Measurements from ENCODE around the gene ARAP1.

Gene ARAP1

DNA sequence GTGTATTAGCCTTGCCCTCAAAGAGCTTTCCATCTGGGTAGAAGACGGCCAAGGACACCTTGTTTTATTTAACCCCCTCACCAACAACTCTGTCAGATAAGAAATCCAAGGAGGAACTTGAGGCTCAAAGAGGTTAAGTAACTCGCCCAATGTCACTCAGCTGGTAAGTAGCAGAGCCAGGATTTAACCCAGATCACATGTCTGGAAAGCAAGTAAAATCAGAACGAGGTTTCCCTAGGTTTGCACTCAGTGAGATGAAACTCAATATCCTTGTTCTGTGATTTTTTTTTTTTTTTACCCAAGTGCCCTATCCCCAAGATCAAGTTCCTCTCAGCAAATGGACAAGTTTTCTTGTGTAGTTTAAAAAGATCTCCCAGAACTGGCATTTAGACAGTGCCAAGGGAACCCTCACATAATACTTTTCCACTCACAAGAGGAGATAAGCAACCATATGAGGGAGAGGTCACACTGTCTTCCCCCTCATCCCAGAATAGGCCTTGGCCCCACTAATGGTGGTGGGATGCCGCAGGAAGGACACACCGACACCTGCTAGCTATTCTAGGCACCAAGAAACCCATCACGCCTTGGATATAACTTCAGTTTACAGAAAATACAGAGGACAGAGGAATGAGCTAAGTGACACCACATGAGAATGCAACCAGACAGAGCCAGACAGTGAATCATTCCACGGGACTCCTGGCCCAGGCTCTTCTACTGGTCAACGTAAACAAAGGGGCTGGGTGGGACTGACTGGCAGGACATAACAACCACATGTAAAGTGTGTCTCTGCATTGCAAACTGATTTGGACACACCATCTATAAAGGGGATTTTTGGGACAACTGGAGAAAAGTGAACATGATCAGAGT is 8.6 kb upstream of the ARAP1 start:
- no peak for DNase-seq

DNA sequence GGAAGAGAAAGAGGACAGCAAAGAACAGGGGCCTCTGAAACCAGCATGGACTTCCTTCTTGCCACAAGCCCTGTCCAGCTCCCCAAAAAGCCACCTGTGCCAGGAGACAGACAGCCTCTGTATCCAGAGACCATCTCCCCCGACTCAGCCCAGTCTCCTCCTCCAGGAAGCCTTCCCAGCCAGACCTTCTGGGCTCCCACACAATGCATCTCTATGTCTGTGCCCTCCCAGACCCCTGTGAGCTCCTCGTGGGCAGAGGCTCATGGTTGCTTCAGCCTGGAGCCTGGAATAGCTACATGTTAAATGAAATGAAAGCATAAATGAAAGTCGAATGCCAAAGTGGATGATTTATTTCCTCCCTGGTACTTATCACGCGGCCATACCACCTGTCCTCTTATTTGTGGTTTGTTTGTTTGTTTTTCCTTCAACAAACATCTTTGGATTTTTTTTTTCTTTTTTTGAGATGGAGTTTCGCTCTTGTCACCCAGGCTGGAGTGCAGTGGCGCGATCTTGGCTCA is 7.3 kb upstream of the ARAP1 start:
- DNase-seq = no peak

DNA sequence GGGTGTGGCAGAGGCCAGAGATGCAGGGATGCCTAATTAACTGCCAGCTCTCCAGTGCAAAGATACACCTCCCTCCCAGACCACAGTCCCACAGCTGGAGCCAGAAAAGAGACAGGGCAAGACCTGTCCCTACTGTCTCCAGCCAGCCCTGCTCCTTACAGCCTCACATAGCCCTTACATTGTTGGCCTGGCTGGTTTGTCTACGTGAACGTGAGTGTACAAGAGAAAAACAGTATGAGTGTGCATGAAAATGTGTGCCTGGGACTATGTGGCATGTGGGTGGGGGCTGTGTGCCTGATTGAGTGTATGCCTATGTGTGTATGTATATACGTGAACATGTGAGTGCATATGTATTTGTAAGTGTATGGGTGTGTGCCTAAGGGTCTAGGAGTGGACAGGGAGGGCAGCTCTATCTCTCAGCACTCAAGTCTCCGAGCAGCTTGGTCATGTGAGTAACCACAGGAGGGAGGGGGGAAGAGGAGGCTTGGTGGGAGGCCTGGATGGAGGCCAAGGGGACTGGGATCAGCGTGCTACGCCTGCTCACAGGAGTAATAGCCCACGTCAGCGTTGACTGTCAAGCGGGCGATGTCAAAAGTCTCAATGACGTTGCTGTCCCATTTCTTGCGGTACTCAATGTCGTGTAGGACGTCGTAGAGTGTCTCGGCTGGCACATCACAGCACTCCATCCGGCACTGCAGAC is 6.6 kb upstream of the ARAP1 start:
- DNase-seq = no peak

DNA sequence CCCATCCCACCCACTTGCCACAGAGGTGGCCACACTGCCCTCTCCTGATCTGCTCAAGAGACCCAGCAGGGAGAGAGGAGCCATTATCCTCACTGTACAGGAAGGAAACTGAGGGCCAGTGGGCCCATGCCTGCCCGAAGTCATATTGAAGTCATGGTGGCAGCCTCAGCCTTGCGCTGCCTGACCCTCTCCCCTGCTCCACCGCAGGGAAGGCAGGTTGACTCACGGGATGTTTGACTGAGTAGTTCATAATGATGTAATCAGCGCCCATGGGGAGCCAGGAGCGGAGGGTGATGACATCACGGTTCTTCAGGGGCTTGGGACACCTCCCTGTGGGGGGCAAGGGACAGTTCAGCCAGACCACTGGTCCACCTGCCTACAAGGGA is 6.1 kb upstream of the ARAP1 start:
- no peak for DNase-seq

DNA sequence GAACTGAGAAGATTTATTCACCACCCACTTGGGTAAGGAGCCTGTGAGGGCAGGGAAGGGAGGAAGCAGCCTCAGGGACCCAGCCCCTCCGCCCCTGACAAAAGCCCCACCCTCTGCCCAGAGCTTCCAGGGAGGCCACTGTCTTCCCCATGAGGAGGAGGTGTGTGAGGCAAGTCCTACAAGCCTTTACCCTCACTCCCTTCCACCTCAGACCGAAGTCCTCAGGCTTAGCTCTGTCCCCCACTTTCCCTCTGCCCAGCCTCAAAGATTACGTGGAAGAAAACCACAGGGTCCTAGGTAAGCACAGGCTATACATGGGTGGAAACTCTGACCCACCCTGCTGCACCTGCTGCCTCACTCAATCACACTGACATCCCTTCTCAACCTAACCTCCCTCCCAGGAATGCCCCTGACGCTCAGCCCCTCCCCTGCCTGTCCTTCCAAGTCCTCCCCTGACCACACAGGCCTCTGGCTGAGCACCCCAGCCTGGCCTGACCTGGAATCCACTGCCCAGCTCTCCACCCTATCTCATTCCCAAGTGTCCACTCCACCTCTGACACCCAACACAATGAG is 3.6 kb upstream of the ARAP1 start:
- DNase-seq = no peak

DNA sequence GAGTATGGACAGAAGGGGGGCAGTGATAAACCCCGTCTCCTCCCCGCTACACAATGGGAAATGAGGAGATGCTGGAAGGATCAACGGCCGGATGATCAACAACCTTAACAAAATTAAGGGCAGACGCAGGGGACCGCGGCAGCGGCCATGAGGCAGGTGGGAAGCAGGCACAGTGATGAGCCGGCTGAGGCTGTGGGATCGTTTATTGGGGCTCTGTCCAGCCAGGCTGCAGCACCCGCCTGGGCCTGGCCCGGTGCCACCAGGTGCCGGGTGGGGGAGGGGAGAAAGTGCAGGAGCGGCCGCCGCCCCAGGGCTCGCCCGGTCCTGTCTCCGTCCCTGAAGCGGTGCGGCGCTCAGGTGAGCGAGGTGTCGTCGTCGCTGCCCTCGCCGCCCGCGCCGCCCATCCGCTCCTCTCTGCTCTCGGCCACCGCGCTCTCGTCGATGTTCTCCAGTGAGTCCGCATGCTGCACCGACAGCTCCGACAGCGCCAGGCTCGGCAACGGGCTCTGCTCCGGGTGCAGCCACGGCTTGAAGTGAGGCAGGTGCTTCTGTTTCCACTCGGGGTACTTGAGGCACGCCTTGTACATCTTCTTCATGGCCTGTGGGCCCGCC is 2.4 kb upstream of the ARAP1 start:
- DNase-seq = no peak

DNA sequence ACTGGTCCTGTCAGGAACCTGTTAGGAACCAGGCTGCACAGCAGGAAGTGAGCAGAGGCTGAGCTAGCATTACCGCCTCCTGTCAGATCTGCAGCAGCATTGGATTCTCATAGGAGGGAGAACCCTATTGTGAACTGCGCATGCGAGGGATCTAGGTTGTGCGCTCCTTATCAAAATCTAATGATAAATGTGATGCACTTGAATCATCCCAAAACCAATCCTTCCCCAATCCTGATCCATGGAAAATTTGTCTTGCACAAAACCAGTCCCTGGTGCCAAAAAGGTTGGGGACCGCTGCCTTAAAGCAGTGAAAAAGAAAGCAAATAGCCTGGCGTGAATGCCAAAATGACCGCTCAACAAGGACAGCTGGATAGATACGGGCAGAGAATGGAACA is 1.9 kb upstream of the ARAP1 start:
- no peak for DNase-seq

DNA sequence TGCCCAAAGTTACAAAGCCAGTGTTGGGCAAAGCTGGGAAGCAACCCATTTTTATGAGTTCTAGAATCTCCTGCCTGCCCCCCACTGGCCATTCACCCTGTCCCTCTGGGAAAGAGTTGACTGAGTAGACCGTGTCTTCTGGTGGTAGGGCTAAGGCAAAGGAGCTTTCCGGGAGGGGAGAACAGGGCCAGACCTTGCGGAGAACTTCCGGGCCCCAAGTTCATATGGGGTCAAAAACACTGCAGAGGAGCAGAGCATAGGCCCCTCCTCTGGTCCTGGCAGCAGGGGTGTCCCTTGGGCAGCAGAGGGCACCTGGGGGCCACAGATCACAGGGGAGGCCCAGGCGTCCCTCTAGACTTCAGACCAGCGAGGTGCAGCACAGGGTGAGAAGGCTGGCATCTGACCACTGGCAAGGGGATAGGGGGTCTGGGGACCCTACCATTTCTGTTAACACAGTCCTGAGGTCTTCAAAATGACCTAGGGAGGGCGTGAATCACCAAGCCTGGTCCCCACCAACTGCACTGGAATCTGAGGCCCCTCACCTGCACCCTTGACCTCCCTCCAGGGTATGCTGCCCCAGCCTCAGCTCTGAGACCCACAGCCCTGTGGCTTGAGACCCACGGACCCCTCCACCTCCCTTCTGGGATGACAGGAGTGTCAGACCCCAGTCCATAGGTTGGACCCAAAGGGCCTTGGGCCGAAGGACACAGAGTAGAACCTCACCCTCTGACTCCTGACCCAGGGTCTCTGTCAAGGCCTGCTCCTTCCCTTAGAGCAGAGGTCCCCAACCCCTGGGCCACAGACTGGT is 1.3 kb upstream of the ARAP1 start:
- DNase-seq = no peak

DNA sequence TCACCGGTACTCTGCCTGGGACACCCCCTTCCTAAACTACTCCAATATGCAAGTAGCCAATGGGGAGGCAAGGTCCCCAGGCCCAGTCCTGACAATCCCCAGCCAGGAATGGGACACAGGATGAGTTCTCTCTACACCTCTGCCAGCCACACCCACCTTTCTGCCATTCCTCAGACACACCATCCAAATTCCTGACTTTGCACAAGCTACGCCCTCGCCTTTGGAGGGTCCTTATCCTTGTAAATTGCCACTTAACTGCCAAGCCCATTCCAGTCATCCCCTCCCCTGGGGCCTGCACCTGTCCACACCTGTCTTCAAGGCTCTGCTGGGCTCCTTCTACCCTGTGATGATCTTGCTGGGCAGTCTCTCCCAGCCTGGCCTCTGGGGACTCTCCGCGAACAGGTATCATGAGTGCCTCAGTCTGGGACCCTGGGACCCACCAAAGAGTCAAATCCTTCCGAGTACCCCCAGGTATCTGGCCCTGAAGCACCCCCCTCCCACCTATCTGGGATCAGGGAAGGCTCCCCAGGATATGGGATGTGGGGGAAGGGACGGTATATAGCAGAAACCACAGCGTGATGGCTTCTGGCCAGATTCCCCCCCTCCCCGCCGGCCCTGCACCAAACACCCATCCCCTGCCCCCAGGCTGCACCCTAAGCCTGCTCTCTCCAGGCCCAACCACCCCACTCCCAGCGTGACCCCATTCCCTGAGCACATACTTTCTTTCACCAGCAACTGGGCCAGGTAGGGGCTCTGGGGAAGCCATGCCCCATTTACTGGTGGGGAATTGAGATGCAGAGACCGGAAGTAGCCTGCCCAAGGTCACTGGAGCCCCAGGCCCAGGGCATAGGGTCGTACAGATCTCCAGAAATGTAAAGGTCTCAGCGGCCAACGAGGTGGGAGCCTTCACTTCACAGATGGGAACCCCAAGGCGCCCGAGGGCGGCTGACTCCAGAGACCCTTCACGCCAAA is 806 bp downstream of the ARAP1 start:
- DNase-seq = no peak

DNA sequence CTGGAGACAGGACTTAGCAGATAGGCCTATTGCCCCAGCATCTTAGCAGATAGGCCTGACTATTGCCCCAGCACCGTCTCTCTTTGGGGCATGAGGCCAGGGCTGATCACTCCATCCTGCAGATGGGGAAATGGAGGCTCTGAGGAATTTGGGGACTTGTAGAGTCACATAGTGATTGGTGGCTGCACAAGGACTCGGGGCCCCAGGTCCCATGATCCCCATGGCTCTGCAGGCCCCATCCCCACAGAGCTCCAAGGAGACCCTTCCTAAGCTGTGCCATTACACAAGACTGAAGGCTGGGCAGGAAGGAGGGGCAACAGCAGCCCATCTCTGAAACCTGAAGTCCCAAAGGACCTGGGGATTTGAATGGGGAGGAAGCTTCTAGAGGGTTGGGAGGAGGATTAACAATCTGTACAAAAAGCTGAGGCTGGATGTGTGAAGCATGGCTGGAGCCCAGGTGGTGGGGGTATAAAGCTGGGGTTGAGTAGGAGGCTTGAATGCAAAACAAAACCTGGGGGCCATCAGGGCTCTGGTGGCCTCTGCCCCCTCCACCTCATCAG is 1.6 kb downstream of the ARAP1 start:
- DNase-seq = no peak

DNA sequence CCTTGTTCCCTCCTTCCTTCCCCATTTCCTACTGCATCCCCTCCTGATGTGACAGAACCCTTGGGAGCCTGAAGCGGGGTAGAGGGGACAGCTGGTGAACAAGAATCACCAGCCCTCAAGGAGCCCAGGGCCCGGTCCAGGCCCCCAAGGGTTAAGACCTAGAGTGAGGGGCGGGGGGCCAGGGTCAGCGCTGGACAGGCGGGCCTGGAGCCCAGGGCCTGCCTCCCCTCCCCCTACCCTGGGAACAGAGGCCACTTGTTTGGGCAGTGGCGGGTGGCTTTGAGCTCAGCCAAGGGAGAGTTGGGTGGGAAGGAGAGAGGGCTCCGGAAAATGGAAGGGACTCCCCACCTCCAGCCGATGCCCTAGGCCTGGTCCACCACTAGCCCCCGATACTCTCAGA is 2.1 kb downstream of the ARAP1 start:
- no peak for DNase-seq

DNA sequence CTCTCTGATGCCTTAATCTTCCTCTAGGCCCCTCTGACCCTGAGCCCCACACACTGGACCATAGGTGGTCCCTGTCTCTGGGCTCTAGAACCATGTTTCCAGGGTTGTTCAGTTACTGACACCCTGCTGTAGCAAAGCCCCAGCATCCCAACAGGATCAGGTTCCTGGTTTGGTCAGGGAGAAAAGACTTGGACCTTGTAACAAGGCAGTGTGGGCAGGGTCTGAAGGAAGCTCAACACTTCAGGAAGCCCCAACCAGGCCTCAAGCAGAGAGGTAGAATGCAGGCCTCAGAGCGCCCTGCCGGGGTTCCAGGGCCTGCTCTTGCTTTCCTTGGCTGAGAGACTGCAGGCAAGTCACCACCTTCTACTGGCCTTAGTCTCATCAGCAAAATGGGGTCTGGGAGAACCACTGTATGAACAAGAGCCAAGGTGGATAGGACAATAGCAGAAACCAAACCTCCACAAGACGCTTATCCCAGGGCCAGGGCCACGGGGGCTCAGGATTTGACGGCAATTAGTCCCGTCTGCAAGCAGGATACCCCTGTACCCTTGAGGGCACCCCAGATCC is 4.8 kb downstream of the ARAP1 start:
- no peak for DNase-seq

DNA sequence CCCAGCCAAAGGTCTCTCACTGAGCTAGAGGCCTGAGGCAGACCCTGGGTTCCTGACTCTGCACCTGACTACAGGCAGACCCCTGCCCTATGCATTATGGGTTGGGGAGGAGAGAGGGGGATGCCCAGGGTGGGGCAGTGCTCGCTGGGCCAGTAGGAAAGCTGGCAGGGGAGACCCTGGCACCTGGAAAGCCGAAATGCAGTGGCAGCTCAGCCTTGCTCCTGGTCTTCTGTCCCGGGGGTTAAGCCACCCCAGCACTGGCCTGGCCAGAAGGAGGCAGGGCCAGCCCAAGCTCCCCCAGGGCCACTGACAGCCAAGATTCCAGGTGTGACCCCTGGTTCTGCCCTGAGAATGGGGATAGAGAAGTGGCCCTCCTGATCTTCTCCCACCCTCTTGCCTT is 5.4 kb downstream of the ARAP1 start:
- no peak for DNase-seq

DNA sequence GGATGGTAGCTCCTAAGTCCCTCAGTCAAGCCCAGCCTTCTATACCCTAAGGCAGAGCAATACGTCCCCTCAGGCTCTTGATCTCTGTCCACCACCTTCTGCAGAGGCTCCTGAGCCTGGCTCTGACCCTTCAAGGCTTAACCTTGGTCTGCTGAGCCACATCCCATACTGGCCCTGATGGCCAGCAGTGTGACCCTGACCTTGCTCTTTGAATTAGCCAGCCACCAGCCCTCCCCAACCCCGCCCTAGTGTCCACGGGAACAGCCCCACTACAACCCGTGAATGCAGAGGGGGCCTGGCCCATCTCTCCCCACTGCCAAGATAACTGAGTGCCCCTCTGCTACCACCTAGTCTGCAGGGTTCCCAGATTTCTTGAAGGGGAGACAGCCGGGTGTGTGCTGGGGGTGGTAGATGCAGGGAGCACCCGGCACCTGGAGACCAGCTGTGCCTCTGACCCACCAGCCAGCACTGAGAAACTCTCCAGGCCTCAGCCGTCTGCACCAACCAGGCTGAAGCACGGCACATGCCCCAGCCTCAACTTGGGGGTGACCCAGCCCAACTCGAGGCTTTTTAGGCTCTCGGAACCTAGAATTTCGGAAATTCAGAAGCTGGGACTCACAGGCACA is 6.2 kb downstream of the ARAP1 start:
- no peak for DNase-seq

DNA sequence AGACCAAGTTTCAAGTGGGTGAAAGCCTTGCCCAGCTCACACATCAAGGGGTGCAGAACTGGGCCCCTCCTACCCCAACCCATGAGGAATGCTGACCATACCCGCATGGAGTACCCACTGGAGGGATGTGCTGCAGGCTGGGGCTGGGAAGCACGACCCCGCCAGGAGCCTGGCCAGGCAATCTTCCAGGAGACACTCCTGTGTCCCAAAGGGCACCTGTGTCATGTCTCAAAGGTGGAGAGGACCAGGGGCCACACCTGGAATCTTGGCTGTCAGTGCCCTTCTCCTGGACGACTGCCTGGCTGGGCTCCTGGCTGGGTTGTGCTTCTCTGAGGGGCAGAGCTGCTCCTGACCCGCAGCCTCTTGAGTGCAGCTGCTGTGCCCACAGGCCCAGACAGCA is 6.7 kb downstream of the ARAP1 start:
- no peak for DNase-seq

DNA sequence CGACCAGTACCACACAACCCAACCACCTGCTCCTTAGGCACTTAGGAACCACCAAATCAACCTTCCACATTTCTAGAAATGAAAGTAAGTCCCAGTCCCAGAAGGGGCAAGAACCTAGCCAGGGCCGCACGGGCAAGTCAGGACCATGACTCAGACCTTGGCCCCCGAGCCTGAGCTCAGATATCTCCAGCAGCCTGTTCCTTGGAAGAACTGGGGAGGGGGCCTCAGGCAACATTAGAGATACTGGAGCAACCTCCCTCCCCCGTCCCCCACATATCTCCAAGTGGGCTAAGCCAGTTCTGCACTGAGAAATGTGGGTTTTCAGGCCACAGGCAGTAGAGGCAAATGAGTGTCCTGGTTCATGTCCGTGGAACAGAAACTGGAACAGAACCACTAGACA is 7.7 kb downstream of the ARAP1 start:
- DNase-seq = no peak

DNA sequence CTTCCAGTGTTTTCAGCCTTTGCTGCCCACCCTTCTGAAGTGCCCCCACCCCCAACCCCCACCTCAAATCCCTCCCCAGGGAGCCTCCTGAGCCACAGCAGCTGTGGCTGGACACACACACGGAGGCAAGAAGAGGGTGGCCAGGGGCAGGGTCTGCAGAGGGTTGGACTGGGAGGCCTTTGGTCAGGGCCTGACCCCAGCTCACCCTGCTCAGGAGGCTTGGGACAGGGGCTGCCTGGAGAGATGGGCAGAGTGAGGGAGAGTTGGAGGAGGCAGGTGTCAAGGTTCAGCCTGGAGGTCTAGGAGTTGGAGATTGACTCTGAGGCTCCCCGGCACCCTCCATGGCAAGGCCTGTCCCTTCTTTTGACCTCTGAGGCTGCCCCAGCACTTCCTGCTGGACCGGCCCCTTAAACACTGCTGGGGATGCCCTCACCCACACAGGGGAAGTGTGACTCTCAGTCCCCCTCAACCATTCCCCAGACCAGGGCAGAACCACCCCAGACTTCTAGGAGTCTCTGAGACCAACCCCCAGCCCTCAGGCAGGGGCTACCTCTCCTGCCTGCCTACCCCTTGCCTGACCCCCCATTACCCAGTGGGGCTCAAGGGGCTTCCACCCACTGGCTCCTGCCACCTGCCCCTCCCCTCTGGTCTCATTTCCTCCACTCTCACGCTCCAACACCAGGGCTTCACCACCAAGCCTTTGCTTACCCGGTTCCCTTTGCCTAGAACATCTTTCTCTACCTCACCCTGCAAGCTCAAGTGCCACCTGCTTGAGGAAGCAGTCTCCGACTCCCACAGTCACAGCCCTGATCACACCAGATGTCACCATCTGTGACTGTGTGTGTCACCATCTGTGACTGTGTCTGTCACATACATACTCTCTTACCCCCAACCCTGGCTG is 8.6 kb downstream of the ARAP1 start:
- DNase-seq = no peak

DNA sequence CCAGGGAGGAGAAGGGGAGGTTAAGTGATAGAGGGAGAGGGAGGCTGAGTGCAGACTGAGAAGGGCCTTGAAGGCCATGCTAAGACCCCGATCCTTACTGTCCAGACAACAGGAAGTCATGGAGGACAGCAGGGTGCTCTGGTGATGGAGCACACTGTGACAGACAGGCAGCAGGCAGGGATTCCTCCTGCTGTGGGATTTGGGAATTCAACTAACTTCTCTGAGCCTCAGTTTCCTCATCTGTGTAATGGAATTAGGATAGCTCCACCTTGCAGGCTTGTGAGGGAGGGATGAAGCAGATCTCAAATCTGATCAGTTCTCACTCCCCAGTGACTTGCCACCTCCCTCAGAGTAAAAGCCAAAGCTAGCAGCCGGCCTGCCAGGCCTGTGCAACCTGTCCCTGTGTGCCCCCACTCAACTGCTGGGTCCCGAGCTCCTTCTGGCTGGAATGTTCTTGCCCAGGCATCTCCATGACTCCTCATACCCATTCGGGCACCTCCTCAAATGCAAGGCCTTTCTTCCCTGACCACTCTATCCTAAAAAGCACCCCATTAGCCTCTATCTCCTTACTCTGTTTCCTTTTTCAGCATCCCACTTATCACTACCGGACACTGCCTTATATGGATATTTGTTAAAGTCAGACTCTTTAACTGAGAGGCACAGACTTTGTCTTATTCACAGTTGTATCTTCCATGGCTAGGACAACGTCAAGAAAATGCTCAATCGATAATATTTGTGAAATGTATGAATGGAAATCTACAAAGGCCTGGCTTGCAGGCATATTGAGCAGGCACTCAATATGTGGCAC is 9.5 kb downstream of the ARAP1 start:
- DNase-seq = no peak

Measured in stimulated activated CD4-positive, alpha-beta T cell treated with anti-CD3 and anti-CD28 coated beads, Interleukin-4, amount 100 ng/mL, for 24 hours (primary cell).